ENCODE data around the gene EPB41L3. TPM values are rescaled to one million over a fixed set of nuclear protein-coding genes. Genes with fewer than 3 reads are reported as not detected.

Gene EPB41L3
- polyA plus RNA-seq, 1 donor (not counting 4 experiments of a cell fraction or from before 2014, with no cell fraction given) = 0.39 TPM

GRCh38 chr18:5380586-5380985, 163.2 kb downstream of the EPB41L3 start:
- Histone ChIP-seq H3K9me3 (ENCODE audit: control insufficient read depth, low read depth, low read length) (no peaks in the 10 kb centered on the region), H3K4me1 (ENCODE audit: control insufficient read depth, extremely low read depth, insufficient read depth, low read length) (no peaks in the 10 kb centered on the region), H3K36me3 (ENCODE audit: control insufficient read depth in 2 of 2, extremely low read depth in 1 of 2, insufficient read depth in 2 of 2, low read length in 2 of 2) (no peaks in the 10 kb centered on the region), H3K79me2 (ENCODE audit: control insufficient read depth, insufficient read depth, low read length) (no peaks in the 10 kb centered on the region), H2AFZ (ENCODE audit: control insufficient read depth, low read length) (no peak overlapping the region), H3K4me3 (ENCODE audit: control insufficient read depth in 2 of 3, extremely low read depth in 1 of 3, insufficient read depth in 2 of 3, low read depth in 1 of 3, low read length in 3 of 3) (no peak overlapping the region), H3K27ac (ENCODE audit: control insufficient read depth, insufficient read depth, low read length) (no peak overlapping the region), H3K27me3 (ENCODE audit: control insufficient read depth, extremely low read depth, insufficient read depth, low read length) (no peaks in the 10 kb centered on the region), H3K9ac (ENCODE audit: control insufficient read depth, extremely low read depth, insufficient read depth, low read length) (no peak overlapping the region), H3K9me1 (ENCODE audit: control insufficient read depth, extremely low read depth, insufficient read depth, low read length) (no peaks in the 10 kb centered on the region), H3K4me2 (ENCODE audit: control insufficient read depth, extremely low read depth, insufficient read depth, low read depth, low read length) (no peak overlapping the region), H4K20me1 (ENCODE audit: control insufficient read depth, extremely low read depth, insufficient read depth, low read length) (no peaks in the 10 kb centered on the region)
- dilution Hi-C loops (cut with MboI; ENCODE audit: extremely low pct_ligation_motif_present, low sequenced_read_pairs) = no loop called here
- FAIRE-seq = no peak
- DNase-seq (ENCODE audit: low read depth, low spot score) = no peak
- TF ChIP-seq EZH2 (IDR thresholded peaks at IDR 0.05; ENCODE audit: low read length) (no peak), CTCF (optimal IDR thresholded peaks at IDR 0.05 in 1 of 3, IDR thresholded peaks at IDR 0.05 in 1 of 3, conservative IDR thresholded peaks at IDR 0.05 in 1 of 3; ENCODE audit: extremely low read depth in 1 of 3, insufficient read depth in 2 of 3, low read length in 3 of 3) (no peak)

GRCh38 chr18:5376986-5377385, 166.8 kb downstream of the EPB41L3 start:
- Histone ChIP-seq H3K79me2 (ENCODE audit: control insufficient read depth, insufficient read depth, low read length) (no peaks in the 10 kb centered on the region), H3K9ac (ENCODE audit: control insufficient read depth, extremely low read depth, insufficient read depth, low read length) (no peak overlapping the region), H3K36me3 (ENCODE audit: control insufficient read depth in 2 of 2, extremely low read depth in 1 of 2, insufficient read depth in 2 of 2, low read length in 2 of 2) (no peaks in the 10 kb centered on the region), H3K4me2 (ENCODE audit: control insufficient read depth, extremely low read depth, insufficient read depth, low read depth, low read length) (no peak overlapping the region), H4K20me1 (ENCODE audit: control insufficient read depth, extremely low read depth, insufficient read depth, low read length) (no peaks in the 10 kb centered on the region), H2AFZ (ENCODE audit: control insufficient read depth, low read length) (no peak overlapping the region), H3K4me3 (ENCODE audit: control insufficient read depth in 2 of 3, extremely low read depth in 1 of 3, insufficient read depth in 2 of 3, low read depth in 1 of 3, low read length in 3 of 3) (no peak overlapping the region), H3K27me3 (ENCODE audit: control insufficient read depth, extremely low read depth, insufficient read depth, low read length) (no peaks in the 10 kb centered on the region), H3K4me1 (ENCODE audit: control insufficient read depth, extremely low read depth, insufficient read depth, low read length) (no peaks in the 10 kb centered on the region), H3K9me3 (ENCODE audit: control insufficient read depth, low read depth, low read length) (no peaks in the 10 kb centered on the region), H3K9me1 (ENCODE audit: control insufficient read depth, extremely low read depth, insufficient read depth, low read length) (no peaks in the 10 kb centered on the region), H3K27ac (ENCODE audit: control insufficient read depth, insufficient read depth, low read length) (no peak overlapping the region)
- TF ChIP-seq EZH2 (IDR thresholded peaks at IDR 0.05; ENCODE audit: low read length) (no peak), CTCF (optimal IDR thresholded peaks at IDR 0.05 in 1 of 3, IDR thresholded peaks at IDR 0.05 in 1 of 3, conservative IDR thresholded peaks at IDR 0.05 in 1 of 3; ENCODE audit: extremely low read depth in 1 of 3, insufficient read depth in 2 of 3, low read length in 3 of 3) (no peak)
- no peak for FAIRE-seq
- DNase-seq (ENCODE audit: low read depth, low spot score) = no peak
- dilution Hi-C loops (cut with MboI; ENCODE audit: extremely low pct_ligation_motif_present, low sequenced_read_pairs) = no loop called here

Data from keratinocyte (primary cell).